Type B pancreatic cell (in vitro differentiated cells): Measurements from ENCODE around the gene FKBP9. TPM values are rescaled to one million over a fixed set of nuclear protein-coding genes. Genes with fewer than 3 reads are reported as not detected.

Source experiments
- DNase-seq: peaks from one replicate; pipeline ENCODE4 v3.0.0; 2021; ENCODE audit warnings: mixed read lengths; ENCODE audit not compliant: unreplicated experiment; ENCODE audit errors: extremely low spot score
- H3K27ac Mint-ChIP-seq: 2 replicates; pipeline ENCODE4 v1.8.0; 2021; ENCODE audit warnings: mild to moderate bottlenecking, mixed read lengths
- H3K27me3 Mint-ChIP-seq: 2 replicates; pipeline ENCODE4 v1.8.0; 2021; ENCODE audit warnings: mixed read lengths
- H3K36me3 Mint-ChIP-seq: 2 replicates; pipeline ENCODE4 v1.8.0; 2021; ENCODE audit warnings: mixed read lengths
- H3K4me1 Mint-ChIP-seq: one replicate; pipeline ENCODE4 v1.8.0; 2021; ENCODE audit warnings: mixed read lengths; ENCODE audit not compliant: unreplicated experiment
- H3K4me3 Mint-ChIP-seq: 2 replicates; pipeline ENCODE4 v1.8.0; 2021; ENCODE audit warnings: mild to moderate bottlenecking, mixed read lengths
- H3K9me3 Mint-ChIP-seq: 2 replicates; pipeline ENCODE4 v1.8.0; 2021; ENCODE audit warnings: mixed read lengths
- CTCF ChIP-seq: fragments of 200-600 bp; sonication (generic); conservative IDR thresholded peaks from 2 replicates; pipeline ENCODE4 v1.5.0; 2021; ENCODE audit warnings: antibody characterized with exemption, mild to moderate bottlenecking
- total RNA-seq: library from RNA; stranded (reverse); gene quantifications from 2 replicates; pipeline ENCODE4 v1.2.1, GENCODE V29; 2021; ENCODE audit warnings: low replicate concordance

Gene FKBP9
- total RNA-seq, 1 donor from 2014 or later = 76.0 TPM

GRCh38 chr7:33024189-33024757 lies 67.0 kb downstream of the FKBP9 start:
- Mint-ChIP-seq H3K4me1 (no peaks in the 10 kb centered on the region), H3K36me3 (peaks cover 16% of the 10 kb centered on the region), H3K4me3 (no peak overlapping the region), H3K27me3 (no peaks in the 10 kb centered on the region), H3K27ac (no peak overlapping the region), H3K9me3 (no peaks in the 10 kb centered on the region)
- DNase-seq = no peak
- TF ChIP-seq CTCF = no peak

GRCh38 chr7:33035776-33036175 lies 78.5 kb downstream of the FKBP9 start:
- H3K4me3 Mint-ChIP-seq = no peak overlapping the region
- H3K27ac Mint-ChIP-seq = no peak overlapping the region
- no peak for DNase-seq
- H3K27me3 Mint-ChIP-seq = no peaks in the 10 kb centered on the region
- H3K36me3 Mint-ChIP-seq = peaks cover 10% of the 10 kb centered on the region
- TF ChIP-seq CTCF = no peak
- H3K9me3 Mint-ChIP-seq = no peaks in the 10 kb centered on the region
- H3K4me1 Mint-ChIP-seq = peaks cover 17% of the 10 kb centered on the region

GRCh38 chr7:33038639-33039038 lies 81.4 kb downstream of the FKBP9 start:
- no peak for DNase-seq
- H3K36me3 Mint-ChIP-seq = peaks cover 4% of the 10 kb centered on the region
- H3K27me3 Mint-ChIP-seq = no peaks in the 10 kb centered on the region
- no peak for TF ChIP-seq CTCF
- no peak overlapping the region for H3K4me3 Mint-ChIP-seq
- no peak overlapping the region for H3K27ac Mint-ChIP-seq
- H3K9me3 Mint-ChIP-seq = no peaks in the 10 kb centered on the region
- H3K4me1 Mint-ChIP-seq = peaks cover 27% of the 10 kb centered on the region

- Mint-ChIP-seq H3K4me3 (peak overlapping the region; percentile 73), H3K27ac (peak overlapping the region; percentile 52), H3K9me3 (no peaks in the 10 kb centered on the region), H3K4me1 (peaks cover 31% of the 10 kb centered on the region), H3K36me3 (peaks cover 4% of the 10 kb centered on the region), H3K27me3 (no peaks in the 10 kb centered on the region)
- DNase-seq = no peak
- TF ChIP-seq CTCF = no peak
These were observed 82.1 kb downstream of the FKBP9 start for GRCh38 chr7:33039257-33039902.

GRCh38 chr7:33039903-33040292 lies 82.7 kb downstream of the FKBP9 start:
- H3K4me3 Mint-ChIP-seq = peak overlapping the region; percentile 73
- peaks cover 27% of the 10 kb centered on the region for H3K4me1 Mint-ChIP-seq
- H3K27me3 Mint-ChIP-seq = no peaks in the 10 kb centered on the region
- H3K9me3 Mint-ChIP-seq = no peaks in the 10 kb centered on the region
- peaks cover 4% of the 10 kb centered on the region for H3K36me3 Mint-ChIP-seq
- no peak for DNase-seq
- peak overlapping the region; percentile 52 for H3K27ac Mint-ChIP-seq
- TF ChIP-seq CTCF = no peak
